Forelimb muscle (tissue), 1 donor: Measurements from ENCODE around the gene MXRA8. TPM values are rescaled to one million over a fixed set of nuclear protein-coding genes. Genes with fewer than 3 reads are reported as not detected.

Source experiments
- DNase-seq: peaks from one replicate; pipeline ENCODE4 v3.0.0-alpha.2; 2013; ENCODE audit warnings: low read depth
- polyA plus RNA-seq: library from polyadenylated mRNA; unstranded; fragments of 120-200 nt; gene quantifications from one replicate; pipeline ENCODE4 v1.2.1, GENCODE V29; 2013; ENCODE audit not compliant: insufficient read length

The MXRA8 gene
- polyA plus RNA-seq, 1 donor, result 65.2 TPM

GRCh38 chr1:1335792-1336248 is 22.5 kb downstream of the MXRA8 start:
- DNase-seq, result no peak

- no peak for DNase-seq
These were observed 23.1 kb downstream of the MXRA8 start for GRCh38 chr1:1335283-1335682.

- DNase-seq, result no peak
These were observed 23.5 kb downstream of the MXRA8 start for GRCh38 chr1:1334835-1335234.

- DNase-seq, result no peak
These were observed 24.7 kb downstream of the MXRA8 start for GRCh38 chr1:1333551-1334241.

- no peak for DNase-seq
These were observed 25.4 kb downstream of the MXRA8 start for GRCh38 chr1:1332774-1333480.

GRCh38 chr1:1332031-1332755 is 26.2 kb downstream of the MXRA8 start:
- DNase-seq, result no peak

GRCh38 chr1:1331068-1331965 is 27.0 kb downstream of the MXRA8 start, which contains the start of gene TAS1R3:
Gene TAS1R3, plus strand, starts transcription at chr1:1331280. Its CDS starts 66 bp downstream, at chr1:1331346.
- no peak for DNase-seq

- DNase-seq, result no peak
These were observed 27.8 kb downstream of the MXRA8 start for GRCh38 chr1:1330366-1331067.

- no peak for DNase-seq
These were observed 28.8 kb downstream of the MXRA8 start for GRCh38 chr1:1329304-1330210.

- no peak for DNase-seq
These were observed 30.1 kb downstream of the MXRA8 start for GRCh38 chr1:1328254-1328653.

GRCh38 chr1:1327291-1327690 is 31.1 kb downstream of the MXRA8 start:
- no peak for DNase-seq

- DNase-seq, result no peak
These were observed 32.2 kb downstream of the MXRA8 start for GRCh38 chr1:1326075-1326605.

GRCh38 chr1:1325288-1326074 is 32.9 kb downstream of the MXRA8 start:
- DNase-seq, result no peak

GRCh38 chr1:1324524-1325287 is 33.6 kb downstream of the MXRA8 start, which contains the start of the genes CPTP and INTS11:
Gene CPTP, plus strand, starts transcription at chr1:1324802. Its CDS starts 2,109 bp downstream, at chr1:1326911.
Gene INTS11, minus strand, starts transcription at chr1:1324660. Its CDS starts 52 bp downstream, at chr1:1324608.
- DNase-seq, result peak; percentile 64

GRCh38 chr1:1324084-1324523 is 34.3 kb downstream of the MXRA8 start:
- DNase-seq, result no peak

- no peak for DNase-seq
These were observed 35.4 kb downstream of the MXRA8 start for GRCh38 chr1:1322952-1323351.

- no peak for DNase-seq
These were observed 35.9 kb downstream of the MXRA8 start for GRCh38 chr1:1322418-1322817.

GRCh38 chr1:1321477-1321876 is 36.9 kb downstream of the MXRA8 start:
- DNase-seq, result no peak
